Activated T-cell treated with anti-CD3 and anti-CD28 coated beads, Interleukin-2, amount 50 U/mL, for 4 hours (primary cell): ENCODE measurements around the gene LY6G6F. TPM values are rescaled to one million over a fixed set of nuclear protein-coding genes. Genes with fewer than 3 reads are reported as not detected.
A peak's percentile ranks its signal among the peaks of the same experiment; 100 is the strongest.
"Not testable (repeated sequence)": the region's sequence is repeated elsewhere in the genome, so short reads cannot be mapped to it uniquely, and the experiment has no call there.

Source experiments
- ATAC-seq, 2 donors: fragments of 200-7000 bp; cut with Tn5 transposase; one replicate each; pipeline ENCODE4 v1.10.0; 2021
- DNase-seq: peaks from one replicate; pipeline ENCODE4 v3.0.0-alpha.2; 2020
- H3K27me3 Mint-ChIP-seq: one replicate; pipeline ENCODE4 v1.8.0; 2021; ENCODE audit warnings: low read depth, mixed read lengths
- H3K36me3 Mint-ChIP-seq: one replicate; pipeline ENCODE4 v1.8.0; 2022; ENCODE audit warnings: mixed read lengths; ENCODE audit not compliant: insufficient read depth
- H3K4me1 Mint-ChIP-seq: one replicate; pipeline ENCODE4 v1.8.0; 2021; ENCODE audit warnings: low read depth, mixed read lengths
- H3K4me3 Mint-ChIP-seq: one replicate; pipeline ENCODE4 v1.8.0; 2021; ENCODE audit warnings: mild to moderate bottlenecking, moderate library complexity, mixed read lengths
- H3K9me3 Mint-ChIP-seq: one replicate; pipeline ENCODE4 v1.8.0; 2021; ENCODE audit warnings: mixed read lengths
- total RNA-seq, 3 donors: library from RNA; stranded (reverse); gene quantifications; one replicate each; pipeline ENCODE4 v1.2.1, GENCODE V29; 2021

Gene LY6G6F
- total RNA-seq, 3 donors from 2014 or later: not detected

- Mint-ChIP-seq H3K9me3 (no peaks in the 10 kb centered on the region), H3K4me1 (peaks cover 22% of the 10 kb centered on the region), H3K36me3 (peaks cover under 1% of the 10 kb centered on the region), H3K27me3 (no peaks in the 10 kb centered on the region), H3K4me3 (peak within 1 kb of the TSS; percentile 99)
- DNase-seq: peak; percentile 96
- peak; percentile 94 to 95 for ATAC-seq
Measured at GRCh38 chr6:31702819-31703716, 3.6 kb upstream of the LY6G6F start, which contains the start of gene ABHD16A. TSS of gene ABHD16A (minus strand) at chr6:31703324. CDS start at chr6:31703281, 43 bp downstream.

DNA sequence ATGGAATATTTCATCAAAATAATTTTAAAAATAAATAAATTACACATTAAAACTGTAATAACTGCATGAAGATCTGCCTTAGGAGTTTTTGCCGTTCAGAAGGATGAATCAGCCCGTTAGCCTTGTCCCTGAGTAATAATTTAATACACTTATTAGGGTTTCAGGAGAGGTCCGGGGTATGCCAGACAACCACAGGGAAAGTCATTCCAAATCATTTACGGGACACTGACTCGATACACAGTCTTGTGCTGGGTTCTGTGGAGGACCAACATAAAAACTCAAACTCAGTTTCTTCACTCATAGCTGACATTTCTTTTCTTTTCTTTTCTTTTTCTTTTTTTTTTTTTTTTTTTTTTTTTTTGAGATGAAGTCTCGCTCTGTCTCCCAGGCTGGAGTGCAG is 735 bp upstream of the LY6G6F start:
- no peaks in the 10 kb centered on the region for H3K36me3 Mint-ChIP-seq
- H3K9me3 Mint-ChIP-seq: no peaks in the 10 kb centered on the region
- ATAC-seq (no peak), DNase-seq (no peak)
- H3K4me1 Mint-ChIP-seq: peaks cover 21% of the 10 kb centered on the region
- no peaks in the 10 kb centered on the region for H3K27me3 Mint-ChIP-seq
- no peak overlapping the region for H3K4me3 Mint-ChIP-seq

DNA sequence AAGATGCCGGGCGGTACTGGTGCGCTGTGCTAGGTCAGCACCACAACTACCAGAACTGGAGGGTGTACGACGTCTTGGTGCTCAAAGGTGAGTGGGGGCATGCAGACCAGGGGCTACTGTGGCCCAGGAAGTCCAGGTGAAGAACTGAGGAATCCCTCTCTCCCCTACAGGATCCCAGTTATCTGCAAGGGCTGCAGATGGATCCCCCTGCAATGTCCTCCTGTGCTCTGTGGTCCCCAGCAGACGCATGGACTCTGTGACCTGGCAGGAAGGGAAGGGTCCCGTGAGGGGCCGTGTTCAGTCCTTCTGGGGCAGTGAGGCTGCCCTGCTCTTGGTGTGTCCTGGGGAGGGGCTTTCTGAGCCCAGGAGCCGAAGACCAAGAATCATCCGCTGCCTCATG is 1.0 kb downstream of the LY6G6F start:
- Mint-ChIP-seq H3K4me1 (peaks cover 14% of the 10 kb centered on the region), H3K9me3 (no peaks in the 10 kb centered on the region), H3K4me3 (no peak overlapping the region), H3K36me3 (no peaks in the 10 kb centered on the region), H3K27me3 (no peaks in the 10 kb centered on the region)
- ATAC-seq (no peak), DNase-seq (no peak)

DNA sequence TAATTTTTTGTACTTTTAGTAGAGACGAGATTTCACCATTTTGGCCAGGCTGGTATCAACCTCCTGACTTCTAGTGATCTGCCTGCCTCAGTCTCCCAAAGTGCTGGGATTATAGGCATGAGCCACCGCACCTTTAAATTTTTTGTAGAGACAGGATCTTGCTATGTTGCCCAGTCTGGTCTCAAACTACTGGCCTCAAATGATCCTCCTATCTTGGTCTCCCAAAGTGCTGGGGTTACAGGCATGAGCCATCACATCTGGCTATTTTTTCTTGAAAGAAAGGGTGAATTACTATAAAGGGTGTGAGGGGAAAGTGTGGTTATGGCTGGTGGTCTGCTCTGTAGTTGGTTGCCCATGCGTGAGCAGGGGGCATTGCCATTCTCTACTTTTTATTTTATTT is 1.6 kb downstream of the LY6G6F start:
- H3K4me1 Mint-ChIP-seq: peaks cover 13% of the 10 kb centered on the region

DNA sequence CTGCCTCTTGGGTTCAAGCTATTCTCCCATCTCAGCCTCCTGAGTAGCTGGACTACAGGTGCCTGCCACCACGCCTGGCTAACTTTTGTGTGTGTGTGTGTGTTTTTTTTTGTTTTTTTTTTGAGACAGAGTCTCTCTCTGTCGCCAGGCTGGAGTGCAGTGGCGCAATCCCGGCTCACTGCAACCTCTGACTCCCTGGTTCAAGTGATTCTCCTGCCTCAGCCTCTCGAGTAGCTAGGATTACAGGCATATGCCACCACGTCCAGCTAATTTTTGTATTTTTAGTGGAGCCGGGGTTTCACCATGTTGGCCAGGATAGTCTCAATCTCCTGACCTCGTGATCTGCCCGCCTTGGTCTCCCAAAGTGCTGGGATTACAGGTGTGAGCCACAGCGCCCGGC is 2.5 kb downstream of the LY6G6F start:
- not testable (repeated sequence) for ATAC-seq, H3K4me3 Mint-ChIP-seq, H3K9me3 Mint-ChIP-seq, H3K36me3 Mint-ChIP-seq, H3K27me3 Mint-ChIP-seq, DNase-seq
- H3K4me1 Mint-ChIP-seq: peaks cover 11% of the 10 kb centered on the region

More for the DNA sequence above, 1.6 kb downstream of the LY6G6F start:
- no peaks in the 10 kb centered on the region for H3K36me3 Mint-ChIP-seq
- ATAC-seq: no peak
- no peak overlapping the region for H3K4me3 Mint-ChIP-seq
- H3K27me3 Mint-ChIP-seq: no peaks in the 10 kb centered on the region
- no peaks in the 10 kb centered on the region for H3K9me3 Mint-ChIP-seq
- DNase-seq: no peak

- H3K4me3 Mint-ChIP-seq: no peak overlapping the region
- H3K36me3 Mint-ChIP-seq: no peaks in the 10 kb centered on the region
- peaks cover 11% of the 10 kb centered on the region for H3K4me1 Mint-ChIP-seq
- no peak for DNase-seq
- H3K9me3 Mint-ChIP-seq: no peaks in the 10 kb centered on the region
- H3K27me3 Mint-ChIP-seq: no peaks in the 10 kb centered on the region
- ATAC-seq: no peak
Measured at GRCh38 chr6:31710523-31711219, 4.0 kb downstream of the LY6G6F start.

- Mint-ChIP-seq H3K9me3 (no peaks in the 10 kb centered on the region), H3K4me3 (no peak overlapping the region), H3K27me3 (no peaks in the 10 kb centered on the region), H3K4me1 (peaks cover 11% of the 10 kb centered on the region), H3K36me3 (no peaks in the 10 kb centered on the region)
- no peak for DNase-seq
- ATAC-seq: no peak
Measured at GRCh38 chr6:31711233-31711632, 4.6 kb downstream of the LY6G6F start.

- Mint-ChIP-seq H3K4me1 (peaks cover 11% of the 10 kb centered on the region), H3K36me3 (no peaks in the 10 kb centered on the region), H3K9me3 (no peaks in the 10 kb centered on the region), H3K4me3 (no peak overlapping the region), H3K27me3 (no peaks in the 10 kb centered on the region)
- ATAC-seq (peak in 1 of 2 donors; percentile 46), DNase-seq (no peak)
Measured at GRCh38 chr6:31712296-31712695, 5.6 kb downstream of the LY6G6F start.

DNA sequence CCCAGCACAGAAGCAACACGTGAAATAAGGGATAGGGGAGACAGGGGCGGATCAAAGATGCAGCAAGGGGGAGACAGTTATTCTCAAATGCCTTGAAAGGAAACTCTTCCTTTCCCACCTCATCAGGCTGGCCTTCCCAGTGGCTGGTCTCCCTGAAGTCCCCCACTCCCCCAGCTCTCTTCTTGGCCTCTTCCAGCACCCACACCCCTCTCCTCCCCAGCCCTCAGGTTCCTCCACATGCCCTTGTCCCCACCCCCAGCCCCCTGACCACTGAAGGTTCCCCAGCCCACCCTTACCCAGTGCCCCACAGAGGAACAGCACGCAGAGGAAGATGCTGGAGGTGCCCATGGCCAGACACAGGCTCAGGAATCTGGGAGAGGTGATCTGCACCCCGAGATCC is 6.8 kb downstream of the LY6G6F start:
- Mint-ChIP-seq H3K27me3 (no peaks in the 10 kb centered on the region), H3K4me1 (peaks cover 11% of the 10 kb centered on the region), H3K36me3 (no peaks in the 10 kb centered on the region), H3K4me3 (no peak overlapping the region), H3K9me3 (no peaks in the 10 kb centered on the region)
- DNase-seq (no peak), ATAC-seq (no peak)

DNA sequence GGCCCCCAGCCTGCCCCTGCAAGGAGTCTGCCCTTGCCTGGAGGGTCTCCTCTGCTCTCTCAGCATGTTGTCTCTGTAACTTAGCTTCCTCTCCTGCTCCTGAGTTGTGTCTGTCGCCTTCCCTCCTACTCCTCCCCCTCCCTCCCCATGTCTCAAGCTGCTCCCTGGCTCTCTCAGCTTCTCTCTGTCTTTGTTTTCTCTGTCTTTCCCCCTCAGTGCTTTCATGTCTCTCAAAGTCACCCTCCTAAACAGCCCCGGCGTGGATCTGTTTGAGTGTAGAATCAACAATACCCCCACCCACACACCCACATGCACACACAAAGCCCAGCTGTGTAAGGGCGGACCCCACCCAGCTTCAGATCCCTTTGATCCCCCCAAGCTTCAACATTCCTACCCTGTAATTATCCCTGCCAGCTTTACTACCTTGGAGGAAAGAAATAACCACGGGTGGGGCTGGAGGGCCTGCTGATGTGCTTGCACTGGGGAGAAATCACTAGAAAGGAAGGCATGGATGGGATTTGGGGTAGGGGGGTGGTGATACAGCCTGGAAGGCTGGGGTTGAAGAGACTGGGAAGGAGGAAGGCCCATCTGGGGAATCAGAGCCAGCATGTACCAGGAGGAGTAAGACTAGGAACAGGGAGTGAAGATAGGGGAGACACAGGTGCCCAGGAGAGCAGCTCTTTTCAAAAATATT is 7.5 kb downstream of the LY6G6F start:
- peaks cover 11% of the 10 kb centered on the region for H3K4me1 Mint-ChIP-seq
- no peak overlapping the region for H3K4me3 Mint-ChIP-seq
- H3K27me3 Mint-ChIP-seq: no peaks in the 10 kb centered on the region
- DNase-seq (no peak), ATAC-seq (no peak)
- no peaks in the 10 kb centered on the region for H3K9me3 Mint-ChIP-seq
- H3K36me3 Mint-ChIP-seq: no peaks in the 10 kb centered on the region

- Mint-ChIP-seq H3K4me3 (no peak within 1 kb of the TSS), H3K9me3 (no peaks in the 10 kb centered on the region), H3K27me3 (no peaks in the 10 kb centered on the region), H3K4me1 (peaks cover 11% of the 10 kb centered on the region), H3K36me3 (no peaks in the 10 kb centered on the region)
- ATAC-seq: no peak
- DNase-seq: no peak
Measured at GRCh38 chr6:31715022-31715958, 8.6 kb downstream of the LY6G6F start, which contains the start of gene LY6G6D. TSS of gene LY6G6D (plus strand) at chr6:31715348. CDS start at chr6:31715356, 8 bp downstream.

DNA sequence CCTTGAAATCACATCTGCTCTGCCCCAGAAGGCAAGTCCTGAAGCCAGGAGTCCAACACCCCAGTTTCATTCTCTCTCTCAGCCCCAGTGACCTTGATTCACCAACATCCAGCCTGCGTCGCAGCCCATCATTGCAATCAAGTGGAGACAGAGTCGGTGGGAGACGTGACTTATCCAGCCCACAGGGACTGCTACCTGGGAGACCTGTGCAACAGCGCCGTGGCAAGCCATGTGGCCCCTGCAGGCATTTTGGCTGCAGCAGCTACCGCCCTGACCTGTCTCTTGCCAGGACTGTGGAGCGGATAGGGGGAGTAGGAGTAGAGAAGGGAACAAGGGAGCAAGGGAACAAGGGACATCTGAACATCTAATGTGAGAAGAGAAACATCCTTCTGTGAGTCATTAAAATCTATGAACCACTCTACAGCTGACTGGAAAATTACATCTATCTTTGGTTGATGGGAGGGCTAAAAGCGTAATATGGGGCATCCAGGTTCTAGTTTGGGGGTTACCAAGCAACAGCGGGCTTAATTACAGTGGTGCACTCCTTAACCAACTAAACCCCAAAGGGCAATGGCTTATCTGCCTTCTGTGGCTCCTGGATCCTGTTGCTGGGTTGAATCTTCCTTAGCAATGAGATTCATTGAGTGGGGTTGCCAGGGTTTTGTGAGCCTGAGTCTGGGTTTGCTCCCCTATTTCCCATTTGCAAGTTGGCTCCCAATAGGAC is 11.0 kb downstream of the LY6G6F start:
- Mint-ChIP-seq H3K36me3 (no peaks in the 10 kb centered on the region), H3K4me3 (no peak overlapping the region), H3K27me3 (no peaks in the 10 kb centered on the region), H3K9me3 (no peaks in the 10 kb centered on the region), H3K4me1 (no peaks in the 10 kb centered on the region)
- no peak for DNase-seq
- ATAC-seq: no peak

- H3K36me3 Mint-ChIP-seq: no peaks in the 10 kb centered on the region
- H3K4me3 Mint-ChIP-seq: no peak overlapping the region
- H3K9me3 Mint-ChIP-seq: no peaks in the 10 kb centered on the region
- H3K27me3 Mint-ChIP-seq: no peaks in the 10 kb centered on the region
- ATAC-seq (no peak), DNase-seq (no peak)
- H3K4me1 Mint-ChIP-seq: peaks cover 1% of the 10 kb centered on the region
Measured at GRCh38 chr6:31718265-31718664, 11.6 kb downstream of the LY6G6F start.
